ENCODE results near the gene S100PBP. TPM values are rescaled to one million over a fixed set of nuclear protein-coding genes. Genes with fewer than 3 reads are reported as not detected.
A peak's percentile ranks its signal among the peaks of the same experiment; 100 is the strongest.

Gene S100PBP
- total and polyA plus RNA-seq, 8 donors, result 2.9 to 253 (median 19.8) TPM

DNA sequence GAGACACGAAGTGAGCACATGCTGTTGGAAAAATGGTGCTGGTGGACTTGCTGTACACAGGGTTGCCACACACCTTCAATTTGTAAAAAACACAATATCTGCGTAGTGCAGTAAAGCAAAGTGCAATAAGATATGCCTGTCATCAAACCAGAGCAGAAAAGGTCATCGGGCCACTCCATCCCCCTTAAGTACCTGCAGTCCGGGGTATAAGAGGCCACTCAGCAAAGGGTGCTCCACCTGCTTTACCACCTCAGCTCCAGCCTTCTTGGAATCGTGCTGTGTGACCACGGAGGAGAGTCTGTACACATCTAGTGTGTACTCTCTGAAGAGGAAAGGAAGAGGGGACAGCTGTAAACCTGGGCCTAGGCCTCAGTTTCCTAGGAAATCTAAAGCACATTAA lies 11.2 kb upstream of the S100PBP start:
- Histone ChIP-seq H3K27me3 (no peaks in the 10 kb centered on the region), H3K4me3 (no peak overlapping the region), H3K9me3 (no peaks in the 10 kb centered on the region), H3K36me3 (peaks cover 25 to 94% (median 89%) of the 10 kb centered on the region in 4 donors), H3K27ac (no peak overlapping the region), H3K4me1 (peaks cover 1 to 32% (median 8%) of the 10 kb centered on the region in 4 donors)
- TF ChIP-seq EP300 (IDR thresholded peaks at IDR 0.05), result no peak
- TF ChIP-seq, protein P1, sequence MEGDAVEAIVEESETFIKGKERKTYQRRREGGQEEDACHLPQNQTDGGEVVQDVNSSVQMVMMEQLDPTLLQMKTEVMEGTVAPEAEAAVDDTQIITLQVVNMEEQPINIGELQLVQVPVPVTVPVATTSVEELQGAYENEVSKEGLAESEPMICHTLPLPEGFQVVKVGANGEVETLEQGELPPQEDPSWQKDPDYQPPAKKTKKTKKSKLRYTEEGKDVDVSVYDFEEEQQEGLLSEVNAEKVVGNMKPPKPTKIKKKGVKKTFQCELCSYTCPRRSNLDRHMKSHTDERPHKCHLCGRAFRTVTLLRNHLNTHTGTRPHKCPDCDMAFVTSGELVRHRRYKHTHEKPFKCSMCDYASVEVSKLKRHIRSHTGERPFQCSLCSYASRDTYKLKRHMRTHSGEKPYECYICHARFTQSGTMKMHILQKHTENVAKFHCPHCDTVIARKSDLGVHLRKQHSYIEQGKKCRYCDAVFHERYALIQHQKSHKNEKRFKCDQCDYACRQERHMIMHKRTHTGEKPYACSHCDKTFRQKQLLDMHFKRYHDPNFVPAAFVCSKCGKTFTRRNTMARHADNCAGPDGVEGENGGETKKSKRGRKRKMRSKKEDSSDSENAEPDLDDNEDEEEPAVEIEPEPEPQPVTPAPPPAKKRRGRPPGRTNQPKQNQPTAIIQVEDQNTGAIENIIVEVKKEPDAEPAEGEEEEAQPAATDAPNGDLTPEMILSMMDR (IDR thresholded peaks at IDR 0.05), result no peak
- TF ChIP-seq POLR2AphosphoS5 (IDR thresholded peaks at IDR 0.05), result no peak
- no peak for TF ChIP-seq POLR2A (IDR thresholded peaks at IDR 0.05)
- 78 to 89% (median 80%) methylated on average over 6 of the region's 6 CpGs for WGBS, 5 donors
- DNase-seq, result no peak
- intact Hi-C loops (cut with DNase I; ENCODE audit: low total_unique reads), result no loop called here

DNA sequence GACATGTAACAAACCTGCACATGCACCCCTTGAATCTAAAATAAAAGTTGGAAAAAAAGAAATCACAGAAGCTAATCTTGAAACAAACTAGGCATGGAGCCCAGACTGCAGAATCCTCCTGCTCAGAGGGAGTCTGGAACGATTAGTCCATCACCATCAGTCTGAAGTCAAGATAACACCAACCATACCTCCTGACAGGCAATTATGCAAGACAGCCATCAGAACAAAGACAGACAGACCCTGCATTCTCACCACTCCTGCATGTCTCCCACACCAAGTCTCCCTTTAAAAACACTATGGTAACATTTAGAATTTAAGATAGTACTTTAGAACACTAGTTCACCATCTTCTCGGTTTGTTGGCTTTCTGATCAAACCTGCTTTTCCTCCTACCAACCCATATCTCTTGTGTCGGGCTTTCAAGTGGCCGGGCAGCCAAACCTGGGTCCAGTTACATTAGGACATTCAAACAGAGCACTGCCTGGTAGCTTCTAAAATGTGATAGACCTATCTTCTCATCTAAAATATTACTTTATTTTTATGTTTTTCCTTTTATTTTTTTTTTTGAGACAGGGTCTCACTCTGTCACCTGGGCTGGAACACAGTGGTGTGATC lies 10.4 kb upstream of the S100PBP start:
- no peak overlapping the region for H3K27ac ChIP-seq
- DNase-seq, result peak in 1 of 2 donors; percentile 31
- peaks cover 25 to 89% (median 84%) of the 10 kb centered on the region in 4 donors for H3K36me3 ChIP-seq

DNA sequence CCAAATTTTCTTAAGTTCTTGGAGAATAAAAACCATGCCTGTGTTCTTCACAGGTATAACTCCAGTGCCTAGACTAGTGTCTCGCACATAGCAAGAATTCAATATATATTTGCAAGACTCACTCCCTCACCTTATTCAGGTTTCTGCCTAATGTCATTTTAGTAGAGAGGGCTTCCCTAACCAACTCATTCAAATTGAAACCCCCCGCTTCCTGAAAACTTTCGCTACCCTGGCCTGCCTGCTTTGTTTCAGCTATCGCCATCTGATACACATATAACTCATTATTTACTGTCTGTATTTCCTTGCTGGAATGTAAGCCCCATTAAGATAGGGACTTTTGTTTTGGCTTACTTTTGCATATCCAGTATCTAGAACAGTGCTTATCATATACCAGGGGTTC lies 8.9 kb upstream of the S100PBP start:
- no peak for DNase-seq
- intact Hi-C loops (cut with DNase I; ENCODE audit: low total_unique reads), result no loop called here
- WGBS, 5 donors, result 75 to 88% (median 80%) methylated on average over 4 of the region's 4 CpGs
- H3K9me3 ChIP-seq, result no peaks in the 10 kb centered on the region
- H3K4me1 ChIP-seq, result peaks cover 14 to 53% (median 29%) of the 10 kb centered on the region in 4 donors
- H3K27me3 ChIP-seq, result no peaks in the 10 kb centered on the region
- no peak overlapping the region for H3K27ac ChIP-seq
- H3K4me3 ChIP-seq, result no peak overlapping the region
- TF ChIP-seq, protein P1 (IDR thresholded peaks at IDR 0.05), result no peak
- TF ChIP-seq POLR2AphosphoS5 (IDR thresholded peaks at IDR 0.05) (no peak), POLR2A (IDR thresholded peaks at IDR 0.05) (no peak), EP300 (IDR thresholded peaks at IDR 0.05) (no peak)
- peaks cover 25 to 73% (median 70%) of the 10 kb centered on the region in 4 donors for H3K36me3 ChIP-seq

More for the DNA sequence above, 10.4 kb upstream of the S100PBP start:
- Histone ChIP-seq H3K4me1 (peaks cover 9 to 39% (median 16%) of the 10 kb centered on the region in 4 donors), H3K27me3 (no peaks in the 10 kb centered on the region), H3K9me3 (no peaks in the 10 kb centered on the region), H3K4me3 (no peak overlapping the region)
- intact Hi-C loops (cut with DNase I; ENCODE audit: low total_unique reads), result no loop called here
- 24 to 58% (median 43%) methylated on average over 4 of the region's 4 CpGs for WGBS, 5 donors
- TF ChIP-seq, protein P1 (IDR thresholded peaks at IDR 0.05), result no peak
- TF ChIP-seq POLR2AphosphoS5 (IDR thresholded peaks at IDR 0.05) (no peak), POLR2A (IDR thresholded peaks at IDR 0.05) (no peak), EP300 (IDR thresholded peaks at IDR 0.05) (no peak)

DNA sequence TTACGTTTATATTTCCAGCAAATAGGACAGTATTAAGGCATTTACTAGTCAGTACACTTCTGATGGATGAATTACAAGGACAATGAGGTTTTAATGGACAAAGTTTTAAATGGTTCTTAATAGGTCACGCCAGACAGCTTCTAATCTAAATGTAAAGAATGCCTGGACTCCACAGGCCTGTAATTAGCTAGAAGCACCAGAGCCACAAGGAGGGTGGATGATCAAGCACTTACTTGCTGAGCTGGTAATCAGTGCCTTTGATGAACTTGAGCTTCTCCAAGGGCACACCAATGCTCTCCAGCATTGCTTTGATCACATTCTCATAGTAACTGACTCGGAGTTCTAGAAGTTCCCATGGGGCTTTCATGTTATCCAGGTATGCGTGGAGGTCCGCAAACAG lies 7.1 kb upstream of the S100PBP start:
- TF ChIP-seq POLR2AphosphoS5 (IDR thresholded peaks at IDR 0.05) (no peak), EP300 (IDR thresholded peaks at IDR 0.05) (no peak), POLR2A (IDR thresholded peaks at IDR 0.05) (no peak)
- TF ChIP-seq, protein P1 (IDR thresholded peaks at IDR 0.05), result no peak
- WGBS, 5 donors, result 62 to 81% (median 72%) methylated on average over 5 of the region's 5 CpGs
- peaks cover 25 to 70% (median 46%) of the 10 kb centered on the region in 4 donors for H3K4me1 ChIP-seq
- H3K27me3 ChIP-seq, result no peaks in the 10 kb centered on the region
- DNase-seq, result no peak
- peaks cover 23 to 60% (median 58%) of the 10 kb centered on the region in 4 donors for H3K36me3 ChIP-seq
- H3K27ac ChIP-seq, result peak overlapping the region in 2 of 5 donors; percentile 7 to 23
- intact Hi-C loops (cut with DNase I; ENCODE audit: low total_unique reads), result no loop called here
- no peaks in the 10 kb centered on the region for H3K9me3 ChIP-seq
- no peak overlapping the region for H3K4me3 ChIP-seq

All from stomach (tissue), 9 donors.